Daoy (cell line): ENCODE results near the gene PRPH. TPM values are rescaled to one million over a fixed set of nuclear protein-coding genes. Genes with fewer than 3 reads are reported as not detected.
A peak's percentile ranks its signal among the peaks of the same experiment; 100 is the strongest.

Source experiments
- DNase-seq: peaks from one replicate; pipeline ENCODE4 v3.0.0-alpha.2; 2015; ENCODE audit warnings: low read depth
- total RNA-seq: library from RNA; depleted of rRNA; stranded (reverse); fragments of >200 nt; shearing (Covaris generic); gene quantifications from 2 replicates; pipeline ENCODE4 v1.2.3, GENCODE V29; 2014; rRNA removed

The PRPH gene
- total RNA-seq, 1 experiment from 2014 or later = 0.69 TPM

DNA sequence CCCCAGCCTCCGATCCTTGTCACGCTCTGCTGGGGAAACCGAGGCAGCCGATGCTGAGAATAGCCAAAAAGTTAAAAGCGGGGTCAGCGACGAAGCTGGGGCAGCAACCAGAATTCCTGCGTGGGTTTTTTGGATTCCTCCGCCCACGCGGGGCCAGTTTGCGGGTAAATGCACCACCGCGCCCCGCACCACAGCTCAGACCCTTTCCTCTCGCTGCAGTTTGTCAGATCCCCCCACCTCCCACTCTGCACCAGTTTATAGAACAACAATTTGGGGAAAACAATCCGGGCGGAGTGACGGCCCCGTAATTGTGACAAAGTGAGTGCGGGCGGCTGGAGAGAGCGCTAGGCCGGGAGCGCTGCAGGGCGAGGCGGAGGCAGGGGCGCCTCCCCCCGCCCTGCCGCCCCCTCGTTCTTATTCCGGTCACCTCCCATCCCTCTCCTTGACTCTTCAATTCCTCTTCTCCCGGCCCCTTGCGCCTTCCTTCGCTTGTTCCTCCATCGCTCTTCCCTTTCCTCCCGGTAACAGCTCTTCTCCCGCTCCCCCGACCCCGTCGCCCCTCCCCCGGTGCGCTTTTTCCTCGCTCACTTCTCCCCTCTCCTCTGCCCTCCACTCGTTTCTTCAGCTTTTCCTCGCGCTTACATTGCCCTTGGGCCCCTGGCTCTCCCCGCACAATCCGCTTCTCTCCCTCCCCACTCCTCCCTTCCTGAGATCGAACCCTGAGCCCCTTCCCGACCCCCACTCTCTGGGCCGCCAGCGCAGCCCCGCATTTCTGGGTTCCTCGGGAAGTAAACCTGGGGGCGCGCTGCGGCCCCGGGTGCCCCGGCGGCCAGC, 51.1 kb downstream of the PRPH start:
- DNase-seq = no peak

GRCh38 chr12:49346659-49347310, 51.8 kb downstream of the PRPH start, which contains the start of gene DNAJC22:
Gene DNAJC22 (plus strand): TSS chr12:49346888. CDS start chr12:49348873, 1,985 bp downstream.
- DNase-seq = peak; percentile 65

GRCh38 chr12:49347311-49348193, 52.6 kb downstream of the PRPH start:
- DNase-seq = peak; percentile 91

Other genes with a start within 250 kb of the PRPH start
- 10.3 and 11.0 TPM in 2 replicates for gene KMT2D, start 234.4 kb upstream of the PRPH start, total RNA-seq
- gene RHEBL1, start 225.2 kb upstream of the PRPH start, total RNA-seq = 6.3 and 11.0 TPM in 2 replicates
- not detected in 2 replicates for gene DHH, start 200.3 kb upstream of the PRPH start, total RNA-seq
- 18.2 and 19.6 TPM in 2 replicates for gene LMBR1L, start 184.3 kb upstream of the PRPH start, total RNA-seq
- gene TUBA1B, start 163.8 kb upstream of the PRPH start, total RNA-seq = 3,979 and 4,039 TPM in 2 replicates
- 306 and 316 TPM in 2 replicates for gene TUBA1A, start 106.1 kb upstream of the PRPH start, total RNA-seq
- gene TUBA1C, start 30.1 kb upstream of the PRPH start, total RNA-seq = 835 and 1,096 TPM in 2 replicates
- gene TROAP, start 28.1 kb downstream of the PRPH start, total RNA-seq = 45.5 and 48.3 TPM in 2 replicates
- 0.06 and 0.80 TPM in 2 replicates for gene C1QL4, start 42.0 kb downstream of the PRPH start, total RNA-seq
- gene DNAJC22, start 51.7 kb downstream of the PRPH start, total RNA-seq = 2.4 and 2.7 TPM in 2 replicates
- 20.9 and 32.3 TPM in 2 replicates for gene SPATS2, start 72.3 kb downstream of the PRPH start, total RNA-seq
- 0.40 TPM in 1 of 2 replicates, not detected in the other for gene KCNH3, start 243.9 kb downstream of the PRPH start, total RNA-seq